Renal cortex interstitium (tissue), 11 donors: ENCODE measurements around the gene ZC3H7B. TPM values are rescaled to one million over a fixed set of nuclear protein-coding genes. Genes with fewer than 3 reads are reported as not detected.
"Not testable (repeated sequence)": the region's sequence is repeated elsewhere in the genome, so short reads cannot be mapped to it uniquely, and the experiment has no call there.

Source experiments
- DNase-seq, 11 donors: peaks; one replicate each; pipeline ENCODE4 v3.0.0-alpha.2; 2013; ENCODE audit warnings: low read depth in 9 of 11, low spot score in 4 of 11; ENCODE audit errors: extremely low read depth in 1 of 11
- polyA plus RNA-seq, 3 donors: library from polyadenylated mRNA; unstranded; fragments of 120-200 nt; gene quantifications; one replicate each; pipeline ENCODE4 v1.2.1, GENCODE V29; 2013; ENCODE audit not compliant: insufficient read length in 3 of 3

The ZC3H7B gene
- polyA plus RNA-seq, 3 donors = 71.3 to 99.4 (median 94.7) TPM

DNA sequence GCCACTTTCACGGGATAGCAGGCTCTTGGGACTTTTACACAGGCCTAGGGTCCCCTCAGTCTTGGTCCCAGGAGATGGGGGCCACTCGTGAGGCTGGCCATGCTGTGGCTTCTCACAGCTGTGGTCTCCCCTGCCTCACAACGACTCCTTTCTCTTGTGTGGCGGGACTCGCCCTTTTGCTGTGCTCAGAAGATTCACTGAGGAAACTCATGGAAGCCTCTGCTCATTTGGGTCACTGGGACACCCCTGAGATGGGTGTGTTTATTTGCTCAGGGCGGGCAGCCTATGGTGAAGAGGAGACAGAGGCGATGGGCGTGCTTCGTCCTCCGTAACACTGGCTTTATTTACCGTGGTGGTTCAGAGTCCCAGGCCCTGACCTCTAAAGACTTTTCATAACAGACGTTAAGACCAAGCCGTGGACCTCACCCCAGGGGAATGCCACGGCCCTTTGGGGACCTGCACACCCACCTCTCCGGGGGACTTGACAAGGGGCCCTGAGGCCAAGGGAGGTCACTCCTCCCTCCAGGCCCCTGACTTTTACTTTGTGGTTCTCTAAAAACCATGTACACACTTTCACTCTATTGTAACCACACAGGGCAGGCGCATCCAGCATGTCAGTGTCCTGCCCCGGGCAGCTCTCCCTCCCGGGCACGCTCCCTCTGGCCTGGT, 96.0 kb downstream of the ZC3H7B start:
- DNase-seq = no peak

DNA sequence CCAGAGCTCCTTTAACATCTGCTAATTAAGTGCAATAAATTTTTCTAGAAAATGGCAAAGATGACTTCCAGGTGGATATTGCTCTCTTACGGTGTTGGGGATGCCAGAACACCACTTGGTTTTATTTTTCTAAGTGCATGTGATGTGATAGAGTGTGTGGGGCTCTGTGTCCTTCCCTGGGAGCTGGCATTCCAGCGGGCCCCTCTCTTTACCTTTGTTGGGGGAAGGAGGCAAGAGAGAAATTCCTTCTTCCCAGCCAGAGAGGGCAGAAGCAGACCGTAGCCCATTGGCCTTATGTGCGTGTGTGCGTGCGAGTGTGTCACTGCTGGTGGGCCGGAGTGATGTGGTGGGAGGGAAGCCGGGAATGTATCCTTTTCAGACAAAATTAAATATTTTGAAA, 97.6 kb downstream of the ZC3H7B start:
- DNase-seq = no peak

DNA sequence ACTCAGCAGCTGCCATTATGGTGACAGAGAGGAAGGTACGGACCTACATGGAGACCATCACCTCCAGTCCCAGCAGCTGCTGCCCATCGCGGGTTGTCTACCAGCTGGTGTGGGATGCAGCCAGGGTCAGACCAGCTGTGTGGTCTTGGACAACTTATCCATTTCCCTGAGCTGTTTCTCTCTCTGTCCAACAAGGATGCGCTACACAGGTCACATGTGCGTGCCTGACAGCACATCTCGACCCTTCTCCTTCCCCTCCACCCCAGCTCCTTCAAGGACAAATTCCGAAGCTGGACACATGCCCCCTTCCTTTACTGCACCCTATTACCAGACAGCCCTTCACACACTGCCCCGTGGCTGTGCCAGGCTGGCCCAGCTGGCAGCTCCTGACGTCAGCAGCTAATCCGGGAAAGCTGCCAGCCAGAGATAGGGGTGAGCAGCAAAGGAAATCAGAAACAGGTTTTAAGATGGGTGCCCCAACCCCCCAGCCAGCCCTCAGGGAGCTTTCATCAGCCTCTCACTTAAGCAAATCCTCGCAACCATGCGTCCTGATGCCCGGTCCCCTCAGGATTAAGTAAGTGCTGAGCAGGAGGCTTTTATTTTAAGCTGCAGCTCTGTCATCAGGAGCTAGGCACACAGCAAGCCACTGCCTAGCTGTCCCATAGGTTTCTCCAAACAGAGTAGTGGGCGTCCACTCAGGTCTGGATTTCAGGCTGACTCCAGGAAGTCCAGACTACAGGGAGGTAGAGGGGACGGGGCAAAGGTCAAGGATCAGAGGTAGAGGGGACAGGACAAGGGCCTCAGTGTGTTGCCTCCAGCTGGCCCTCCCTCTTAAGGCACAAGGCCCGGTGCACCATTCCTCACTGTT, 100.7 kb downstream of the ZC3H7B start:
- no peak for DNase-seq

DNA sequence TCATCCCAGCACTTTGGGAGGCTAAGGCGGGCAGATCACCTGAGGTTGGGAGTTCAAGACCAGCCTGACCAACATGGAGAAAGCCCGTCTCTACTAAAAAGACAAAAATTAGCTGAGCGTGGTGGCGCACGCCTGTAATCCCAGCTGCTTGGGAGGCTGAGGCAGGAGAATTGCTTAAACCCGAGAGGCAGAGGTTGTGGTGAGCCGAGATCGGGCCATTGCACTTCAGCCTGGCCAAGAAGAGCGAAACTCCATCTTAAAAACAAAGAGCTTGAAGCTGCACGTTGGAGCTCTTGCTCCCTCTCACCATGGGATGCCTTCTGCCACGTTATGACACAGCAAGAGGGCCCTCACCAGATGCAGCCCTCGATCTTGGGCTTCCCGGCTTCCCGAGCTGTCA, 101.5 kb downstream of the ZC3H7B start:
- not testable (repeated sequence) for DNase-seq

DNA sequence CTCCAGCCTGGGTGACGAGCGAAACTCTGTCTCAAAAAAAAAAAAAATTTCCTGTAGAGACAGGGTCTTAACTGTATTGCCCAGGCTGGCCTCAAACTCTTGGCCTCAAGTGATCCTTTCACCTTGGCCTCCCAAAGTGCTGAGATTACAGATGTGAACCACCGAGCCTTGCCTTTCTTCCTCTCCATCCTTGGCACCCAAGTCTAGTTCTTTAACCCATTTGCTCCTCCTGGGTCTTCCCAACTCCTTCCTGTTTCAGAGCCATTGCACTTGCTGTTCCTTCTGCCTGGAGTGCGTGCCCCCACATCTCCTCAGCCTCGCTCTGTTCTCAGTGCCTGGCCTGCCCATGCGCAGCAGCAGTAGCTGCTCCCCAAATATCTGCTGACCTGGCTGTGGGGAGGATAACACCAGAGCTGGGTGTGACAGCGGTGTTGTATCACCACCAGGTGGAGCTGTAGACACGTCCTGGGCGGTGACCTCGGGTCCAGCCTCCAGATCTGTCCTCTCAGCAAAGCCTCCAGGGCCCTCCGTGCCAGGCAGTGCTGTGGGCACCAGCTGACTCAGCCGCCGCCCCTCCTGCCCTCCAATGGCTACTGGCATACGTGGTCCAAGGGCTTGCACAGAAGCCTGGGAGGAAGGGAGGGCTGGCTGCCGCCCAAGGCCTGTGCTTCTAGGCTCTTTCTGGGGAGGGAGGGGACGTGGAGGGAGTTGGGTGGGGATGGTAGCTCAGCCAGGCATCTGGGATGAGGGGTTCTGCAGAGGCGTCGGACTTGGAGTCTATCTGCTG, 102.4 kb downstream of the ZC3H7B start:
- peak in 7 of 11 donors; percentile 60 to 74 (median 63) for DNase-seq

DNA sequence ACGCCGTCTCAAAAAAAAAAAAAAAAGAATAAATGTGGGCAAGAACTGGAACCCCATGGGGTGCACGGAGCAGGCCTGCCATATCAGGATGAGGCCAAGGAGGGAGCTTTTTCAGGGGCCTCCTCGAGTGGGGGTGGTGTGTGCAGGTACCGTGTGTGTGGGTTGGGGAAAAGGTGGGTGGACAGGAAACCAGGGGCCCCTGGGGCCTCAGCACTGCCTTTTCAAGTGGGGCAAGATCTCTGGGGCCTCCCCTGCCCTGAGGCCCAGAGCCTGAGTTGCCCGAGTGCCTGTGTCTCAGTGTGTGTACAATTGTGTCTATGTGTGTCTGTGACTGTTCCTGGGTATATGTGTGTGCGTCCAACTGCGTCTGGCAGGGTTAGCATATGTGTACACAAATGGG, 104.3 kb downstream of the ZC3H7B start:
- no peak for DNase-seq

DNA sequence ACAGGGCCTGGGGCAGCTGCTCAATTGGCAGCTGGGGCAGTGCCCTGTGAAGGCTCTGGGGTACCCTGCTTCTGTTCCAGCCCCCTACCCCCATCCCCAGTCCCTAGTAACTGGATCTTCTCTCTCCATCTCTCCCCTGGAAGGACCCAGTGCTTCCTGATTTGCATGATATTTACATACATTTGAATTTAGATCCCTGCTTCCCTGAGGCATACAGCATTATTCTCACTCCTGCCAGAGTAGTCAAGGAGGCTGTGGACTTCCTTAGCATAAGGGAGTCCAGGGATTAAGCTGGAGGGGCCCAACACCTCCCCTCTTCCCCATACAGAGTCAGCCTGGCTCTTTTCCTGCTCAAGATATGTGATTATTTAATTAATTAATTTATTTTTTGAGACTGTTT, 105.1 kb downstream of the ZC3H7B start:
- no peak for DNase-seq

DNA sequence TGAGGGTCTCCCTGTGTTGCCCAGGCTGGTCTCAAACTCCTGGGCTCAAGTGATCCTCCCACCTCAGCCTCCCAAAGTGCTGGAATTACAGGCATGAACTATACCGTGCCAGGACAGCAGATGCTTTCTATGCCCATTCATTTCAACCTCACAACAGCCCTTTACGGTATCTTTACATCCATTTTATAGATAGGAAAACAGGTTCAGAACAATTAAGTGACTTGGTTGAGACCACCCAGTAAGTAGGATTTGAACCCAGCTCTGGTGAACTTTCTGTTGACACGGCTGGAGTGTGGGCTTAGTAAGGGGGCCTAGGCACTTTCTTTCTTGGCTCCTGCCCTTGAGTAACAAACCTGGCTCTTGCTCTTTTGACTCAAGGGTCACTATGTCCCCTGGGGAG, 106.1 kb downstream of the ZC3H7B start:
- no peak for DNase-seq

DNA sequence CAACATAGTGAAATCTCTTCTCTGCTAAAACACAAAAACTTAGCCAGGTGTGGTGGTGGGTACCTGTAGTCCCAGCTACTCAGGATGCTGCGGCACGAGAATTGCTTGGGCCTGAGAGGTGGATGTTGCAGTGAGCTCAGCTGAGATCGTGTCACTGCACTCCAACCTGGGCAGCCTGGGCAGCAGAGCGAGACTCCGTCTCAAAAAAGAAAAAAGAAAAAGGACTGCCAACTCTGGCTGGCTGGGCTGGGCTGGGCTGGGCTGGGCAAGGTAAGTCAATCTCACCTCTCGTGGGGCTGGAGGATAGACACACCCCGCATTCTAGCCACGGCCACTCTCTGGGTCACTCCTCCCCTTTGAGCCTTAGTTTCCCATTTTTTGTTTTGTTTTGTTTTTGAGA, 107.3 kb downstream of the ZC3H7B start:
- no peak for DNase-seq

Other genes starting within 250 kb of the ZC3H7B start
- gene EP300, start 208.9 kb upstream of the ZC3H7B start, polyA plus RNA-seq = 10 to 100 TPM; 64.8 to 79.5 (median 67.3) TPM
- gene L3MBTL2, start 96.2 kb upstream of the ZC3H7B start, polyA plus RNA-seq = 10 to 100 TPM; 24.1 to 26.2 (median 24.2) TPM
- 1 to 10 TPM; 2.5 to 4.3 (median 3.4) TPM for gene CHADL, start 60.6 kb upstream of the ZC3H7B start, polyA plus RNA-seq
- gene RANGAP1, start 15.3 kb upstream of the ZC3H7B start, polyA plus RNA-seq = 10 to 100 TPM; 45.7 to 59.3 (median 56.0) TPM
- 10 to 100 TPM; 15.1 to 18.1 (median 17.2) TPM for gene TEF, start 80.4 kb downstream of the ZC3H7B start, polyA plus RNA-seq
- gene TOB2, start 145.3 kb downstream of the ZC3H7B start, polyA plus RNA-seq = 10 to 100 TPM; 52.6 to 68.9 (median 55.0) TPM
- gene PHF5A, start 167.2 kb downstream of the ZC3H7B start, polyA plus RNA-seq = 10 to 100 TPM; 43.9 to 57.0 (median 47.4) TPM
- gene ACO2, start 167.6 kb downstream of the ZC3H7B start, polyA plus RNA-seq = 100 to 1,000 TPM; 119 to 147 (median 145) TPM
- gene POLR3H, start 242.9 kb downstream of the ZC3H7B start, polyA plus RNA-seq = 10 to 100 TPM; 26.9 to 34.1 (median 30.4) TPM